ENCODE results near the gene KCTD15. TPM values are rescaled to one million over a fixed set of nuclear protein-coding genes. Genes with fewer than 3 reads are reported as not detected.

KCTD15 gene
- total RNA-seq, 6 donors from 2014 or later, result 13.4 to 98.1 (median 30.5) TPM

GRCh38 chr19:33840382-33840781 lies 43.7 kb downstream of the KCTD15 start:
- peak in 1 of 2 donors; percentile 49 for ATAC-seq (ENCODE audit: low FRiP score in 2 of 2)
- Histone ChIP-seq H3K4me1 (no peaks in the 10 kb centered on the region), H3K4me3 (no peak overlapping the region), H3K9me3 (no peaks in the 10 kb centered on the region), H3K27ac (no peak overlapping the region), H3K36me3 (no peaks in the 10 kb centered on the region), H3K27me3 (no peaks in the 10 kb centered on the region)
- TF ChIP-seq EP300 (IDR thresholded peaks at IDR 0.05), result no peak
- TF ChIP-seq CTCF (IDR thresholded peaks at IDR 0.05), result no peak
- no peak for TF ChIP-seq POLR2A (IDR thresholded peaks at IDR 0.05)
- no peak for TF ChIP-seq POLR2AphosphoS5 (IDR thresholded peaks at IDR 0.05)
- no peak for DNase-seq
- WGBS, 2 donors, result 79 to 86% methylated on average over 4 of the region's 4 CpGs

GRCh38 chr19:33840783-33841182 lies 44.1 kb downstream of the KCTD15 start:
- no peak overlapping the region for H3K27ac ChIP-seq
- no peaks in the 10 kb centered on the region for H3K4me1 ChIP-seq
- H3K9me3 ChIP-seq, result no peaks in the 10 kb centered on the region
- no peaks in the 10 kb centered on the region for H3K27me3 ChIP-seq
- ATAC-seq (ENCODE audit: low FRiP score in 2 of 2) (peak in 1 of 2 donors; percentile 22), DNase-seq (no peak)
- TF ChIP-seq CTCF (IDR thresholded peaks at IDR 0.05), result no peak
- TF ChIP-seq EP300 (IDR thresholded peaks at IDR 0.05), result no peak
- TF ChIP-seq POLR2A (IDR thresholded peaks at IDR 0.05), result no peak
- no peak for TF ChIP-seq POLR2AphosphoS5 (IDR thresholded peaks at IDR 0.05)
- no peaks in the 10 kb centered on the region for H3K36me3 ChIP-seq
- H3K4me3 ChIP-seq, result no peak overlapping the region
- WGBS, 2 donors, result 79 to 84% methylated on average over 4 of the region's 4 CpGs

- TF ChIP-seq EP300 (IDR thresholded peaks at IDR 0.05) (no peak), POLR2A (IDR thresholded peaks at IDR 0.05) (no peak), CTCF (IDR thresholded peaks at IDR 0.05) (no peak), POLR2AphosphoS5 (IDR thresholded peaks at IDR 0.05) (no peak)
- WGBS, 2 donors, result 81 to 85% methylated on average over 2 to 4 of the region's 5 CpGs
- H3K4me1 ChIP-seq, result no peaks in the 10 kb centered on the region
- H3K36me3 ChIP-seq, result no peaks in the 10 kb centered on the region
- DNase-seq (no peak), ATAC-seq (ENCODE audit: low FRiP score in 2 of 2) (no peak)
- no peak overlapping the region for H3K27ac ChIP-seq
- no peaks in the 10 kb centered on the region for H3K9me3 ChIP-seq
- no peak overlapping the region for H3K4me3 ChIP-seq
- no peaks in the 10 kb centered on the region for H3K27me3 ChIP-seq
Observed at GRCh38 chr19:33841685-33842084, 45.0 kb downstream of the KCTD15 start.

GRCh38 chr19:33844478-33844877 lies 47.8 kb downstream of the KCTD15 start:
- no peak for DNase-seq
- TF ChIP-seq CTCF (IDR thresholded peaks at IDR 0.05) (no peak), POLR2A (IDR thresholded peaks at IDR 0.05) (no peak)
- Histone ChIP-seq H3K27ac (no peak overlapping the region), H3K27me3 (no peaks in the 10 kb centered on the region), H3K36me3 (no peaks in the 10 kb centered on the region), H3K4me3 (no peak overlapping the region), H3K4me1 (no peaks in the 10 kb centered on the region), H3K9me3 (no peaks in the 10 kb centered on the region)
- 86% methylated on average over 3 of the region's 3 CpGs for WGBS, 2 donors
- no peak for ATAC-seq (ENCODE audit: low FRiP score in 2 of 2)

GRCh38 chr19:33845498-33845897 lies 48.8 kb downstream of the KCTD15 start:
- DNase-seq (no peak), ATAC-seq (ENCODE audit: low FRiP score in 2 of 2) (no peak)
- 67 to 75% methylated on average over 2 of the region's 2 CpGs for WGBS, 2 donors
- Histone ChIP-seq H3K9me3 (no peaks in the 10 kb centered on the region), H3K27ac (no peak overlapping the region), H3K27me3 (no peaks in the 10 kb centered on the region), H3K4me1 (no peaks in the 10 kb centered on the region), H3K36me3 (no peaks in the 10 kb centered on the region), H3K4me3 (no peak overlapping the region)
- TF ChIP-seq POLR2AphosphoS5 (IDR thresholded peaks at IDR 0.05) (no peak), CTCF (IDR thresholded peaks at IDR 0.05) (no peak), EP300 (IDR thresholded peaks at IDR 0.05) (no peak), POLR2A (IDR thresholded peaks at IDR 0.05) (no peak)

All from upper lobe of left lung (tissue), 6 donors.